ENCODE data around the gene ABCF2.
A peak's percentile ranks its signal among the peaks of the same experiment; 100 is the strongest.

Gene ABCF2

GRCh38 chr7:151225948-151226510 lies 976 bp downstream of the ABCF2 start:
- no peak for DNase-seq (ENCODE audit: low spot score)

DNA sequence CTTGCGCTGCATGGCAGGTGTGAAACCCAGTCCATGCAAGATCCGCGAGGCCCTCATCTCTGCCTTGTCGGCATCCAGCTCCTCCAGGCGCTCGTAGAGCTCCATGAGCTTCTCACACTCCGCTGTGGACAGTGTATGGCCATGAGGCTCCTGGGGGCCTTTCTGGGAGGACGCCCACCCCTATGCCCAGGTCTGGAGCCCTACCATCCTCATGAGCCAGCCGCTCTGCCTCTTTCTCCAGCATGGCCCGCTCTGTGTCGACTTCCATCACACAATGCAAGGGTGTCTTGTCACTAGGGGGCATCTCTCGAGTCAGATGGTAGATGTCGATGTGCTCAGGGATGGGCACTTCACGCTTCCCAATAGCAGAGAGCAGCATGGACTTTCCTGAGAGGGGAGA lies 3.3 kb downstream of the ABCF2 start:
- DNase-seq (ENCODE audit: low spot score), result no peak

- no peak for DNase-seq (ENCODE audit: low spot score)
Observed at GRCh38 chr7:151218170-151218569, 8.8 kb downstream of the ABCF2 start.

DNA sequence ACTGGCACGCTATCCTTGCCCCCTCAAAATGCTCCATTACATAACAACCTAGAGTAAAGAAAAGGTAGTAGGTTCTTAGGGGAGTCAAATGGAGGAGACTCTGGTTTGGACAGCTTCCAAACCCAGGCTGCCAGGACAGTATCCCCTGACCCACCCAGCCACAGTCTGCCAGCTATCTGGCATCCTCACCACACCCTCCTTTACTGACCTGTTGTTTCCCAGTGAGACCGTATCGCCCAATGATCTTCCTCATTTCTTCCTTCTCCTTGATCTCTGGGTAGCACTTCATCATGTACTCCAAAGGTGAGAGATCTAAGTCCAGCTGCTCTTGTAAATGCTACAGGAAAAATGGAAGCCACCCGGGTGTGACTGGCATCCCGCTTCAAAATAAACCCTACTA lies 11.6 kb downstream of the ABCF2 start:
- DNase-seq (ENCODE audit: low spot score), result no peak

GRCh38 chr7:151213826-151214225 lies 13.2 kb downstream of the ABCF2 start:
- DNase-seq (ENCODE audit: low spot score), result no peak

DNA sequence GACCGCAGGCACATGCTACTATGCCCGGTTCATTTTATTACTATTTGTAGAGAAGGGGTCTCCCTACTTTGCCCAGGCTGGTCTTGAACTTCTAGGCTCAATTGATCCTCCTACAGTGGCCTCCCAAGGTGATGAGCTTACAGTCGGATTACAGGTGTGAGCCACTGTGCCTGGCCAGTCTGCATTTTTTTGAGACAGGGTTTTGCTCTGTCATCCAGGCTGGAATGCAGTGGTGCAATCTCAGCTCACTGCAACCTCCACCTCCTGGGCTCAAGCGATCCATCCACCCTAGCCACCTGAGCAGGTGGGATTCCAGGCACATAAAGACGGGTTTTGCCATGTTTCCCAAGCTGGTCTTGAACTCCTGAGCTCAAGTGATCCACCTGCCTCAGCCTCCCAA lies 14.4 kb downstream of the ABCF2 start:
- no peak for DNase-seq (ENCODE audit: low spot score)

- no peak for DNase-seq (ENCODE audit: low spot score)
Observed at GRCh38 chr7:151211155-151211772, 15.7 kb downstream of the ABCF2 start.

DNA sequence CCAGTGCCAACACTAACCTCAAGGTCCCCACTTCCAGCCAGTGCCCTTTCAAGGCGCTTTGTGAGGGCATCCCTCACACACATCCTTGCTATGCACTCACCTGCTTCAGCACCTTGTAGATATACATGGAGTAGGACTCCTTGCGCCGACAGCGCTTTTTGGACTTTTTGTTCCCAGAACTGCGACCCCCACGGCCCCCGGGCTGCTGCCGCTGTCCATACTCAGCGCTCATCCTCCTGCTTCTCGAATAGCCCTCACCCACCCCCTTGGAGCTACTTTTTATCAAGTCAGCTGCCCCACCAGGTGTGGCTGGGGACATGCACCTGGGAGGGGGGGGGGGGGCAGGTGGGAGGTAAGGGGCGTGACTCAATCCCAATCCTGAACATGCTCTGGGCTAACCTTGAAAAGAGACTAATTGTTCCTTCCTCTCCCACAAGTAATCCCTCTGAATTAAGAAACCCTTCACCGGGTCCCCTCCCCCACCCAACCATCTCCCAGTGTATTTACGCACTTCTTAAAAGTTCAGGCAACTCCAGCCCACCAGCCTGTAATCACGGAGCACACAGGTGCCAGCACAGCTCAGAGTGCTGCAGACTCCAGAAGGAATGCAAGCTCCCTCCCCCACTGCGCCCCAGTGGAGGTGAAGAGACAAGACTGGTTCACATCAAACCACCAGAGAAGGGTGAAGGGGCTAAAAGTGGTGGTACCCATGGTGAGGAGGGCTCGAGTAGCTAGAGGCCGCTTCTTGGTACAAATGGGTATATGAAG lies 16.7 kb downstream of the ABCF2 start, which contains the start of gene H2BK1:
H2BK1 (minus strand) TSS at position 402 of the 768 bp plus-strand sequence; CDS start at position 232, 170 bp downstream.
- no peak for DNase-seq (ENCODE audit: low spot score)

DNA sequence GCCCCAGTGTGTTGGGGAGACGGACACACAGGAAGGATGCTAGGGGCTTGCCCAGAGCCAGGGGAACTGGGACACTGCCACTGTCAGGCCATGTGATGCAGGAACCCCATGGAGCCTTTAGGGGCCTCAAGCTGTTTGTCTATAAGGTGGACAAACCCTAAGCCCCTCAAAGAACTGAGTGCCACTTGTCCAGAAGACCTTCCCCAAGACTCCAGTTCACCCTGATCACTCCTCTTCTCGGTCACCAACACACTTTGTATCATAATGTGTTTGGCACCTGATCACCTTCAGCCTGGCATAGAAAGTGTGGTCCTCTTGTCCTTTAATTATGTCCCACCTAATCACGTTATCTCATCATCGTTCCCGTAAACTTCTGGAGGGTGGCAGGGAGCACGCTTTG lies 17.4 kb downstream of the ABCF2 start:
- DNase-seq (ENCODE audit: low spot score), result no peak

DNA sequence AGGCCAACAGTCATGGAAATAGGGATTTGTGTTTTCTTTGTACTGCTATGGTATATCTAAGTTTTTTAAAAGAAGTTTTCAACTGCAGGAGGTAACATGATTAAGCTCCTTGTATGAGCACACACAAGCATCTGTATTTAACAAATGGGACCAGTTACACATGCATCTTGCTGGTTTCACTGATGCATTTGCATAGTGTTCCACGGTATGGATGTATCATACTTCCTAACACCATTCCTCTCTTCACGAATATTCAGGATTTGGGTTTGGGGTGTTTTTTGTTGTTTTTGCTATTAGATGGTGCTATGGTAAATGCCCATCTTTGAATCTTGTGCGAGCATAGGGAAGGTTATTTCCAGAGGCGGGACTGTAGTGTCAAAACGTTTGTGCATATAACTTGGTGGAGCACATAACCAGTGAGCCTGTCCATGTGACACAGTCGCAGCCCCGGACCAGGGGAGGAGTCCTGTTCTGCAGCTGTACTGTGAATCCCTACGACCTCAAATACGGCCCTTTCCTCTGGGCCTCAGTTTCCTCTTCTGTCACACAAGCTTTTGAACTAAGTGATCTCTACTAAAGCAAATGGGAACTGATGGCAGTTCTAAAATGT lies 18.6 kb downstream of the ABCF2 start:
- DNase-seq (ENCODE audit: low spot score), result no peak

DNA sequence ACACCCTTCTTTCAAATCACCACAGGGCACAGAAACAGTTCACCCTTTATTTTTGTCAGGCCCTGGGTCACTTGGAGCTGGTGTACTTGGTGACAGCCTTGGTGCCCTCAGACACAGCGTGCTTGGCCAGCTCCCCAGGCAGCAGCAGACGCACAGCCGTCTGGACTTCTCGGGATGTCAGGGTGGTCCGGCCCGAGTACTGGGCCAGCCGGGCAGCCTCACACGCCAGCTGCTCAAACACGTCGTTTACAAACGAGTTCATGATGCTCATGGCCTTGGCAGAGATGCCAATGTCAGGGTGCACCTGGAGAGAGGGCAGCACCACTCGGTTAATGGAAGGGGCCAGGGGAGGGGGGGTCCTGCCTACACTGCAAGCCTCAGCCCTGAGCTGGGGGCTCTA lies 19.2 kb downstream of the ABCF2 start:
- no peak for DNase-seq (ENCODE audit: low spot score)

- no peak for DNase-seq (ENCODE audit: low spot score)
Observed at GRCh38 chr7:151207315-151207714, 19.7 kb downstream of the ABCF2 start.

DNA sequence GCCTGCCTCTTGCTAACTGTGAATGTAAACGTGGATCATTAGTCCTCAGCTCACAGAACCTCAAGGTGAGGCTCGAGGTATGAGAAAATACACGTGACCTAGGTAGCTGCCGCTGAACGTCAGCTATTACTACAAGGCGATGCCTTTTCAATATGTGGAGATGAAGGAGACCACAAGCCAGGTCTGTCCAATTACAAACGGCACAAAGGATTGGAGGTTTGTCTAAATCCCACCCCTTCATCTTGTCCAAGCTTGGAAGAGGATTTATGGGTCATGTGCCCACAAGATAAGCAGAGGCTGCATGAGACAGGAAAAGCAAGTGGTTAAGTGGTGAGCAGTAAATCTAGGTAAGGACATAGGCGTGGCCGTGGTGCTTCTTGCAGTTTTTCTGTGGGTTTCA lies 20.1 kb downstream of the ABCF2 start:
- no peak for DNase-seq (ENCODE audit: low spot score)

- peak; percentile 14 for DNase-seq (ENCODE audit: low spot score)
Observed at GRCh38 chr7:151205730-151206129, 21.3 kb downstream of the ABCF2 start.

- DNase-seq (ENCODE audit: low spot score), result peak; percentile 12
Observed at GRCh38 chr7:151204383-151205032, 22.5 kb downstream of the ABCF2 start.

GRCh38 chr7:151202836-151203235 lies 24.2 kb downstream of the ABCF2 start:
- DNase-seq (ENCODE audit: low spot score), result peak; percentile 5

GRCh38 chr7:151201751-151202150 lies 25.3 kb downstream of the ABCF2 start:
- peak; percentile 8 for DNase-seq (ENCODE audit: low spot score)

DNA sequence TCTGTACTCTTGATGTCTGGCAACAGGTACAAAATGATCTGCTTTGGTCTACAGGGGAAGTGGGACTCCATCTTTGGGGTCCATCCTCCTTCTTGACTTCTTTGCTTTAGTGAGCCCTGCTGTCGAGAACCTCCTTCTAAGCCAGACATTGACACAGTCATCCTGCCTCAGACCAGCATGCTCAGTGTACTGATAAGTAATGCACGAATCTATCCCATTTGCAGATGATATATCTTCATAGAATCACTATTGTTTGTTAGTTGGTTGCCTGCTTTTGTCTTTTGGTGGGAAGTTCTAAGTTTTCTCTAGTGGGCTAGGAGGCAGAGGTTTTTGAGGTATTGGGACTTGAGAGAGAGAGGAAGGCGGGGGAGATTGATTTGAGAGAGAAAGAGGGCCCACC lies 25.7 kb downstream of the ABCF2 start:
- DNase-seq (ENCODE audit: low spot score), result no peak

GRCh38 chr7:151198945-151199848 lies 27.8 kb downstream of the ABCF2 start:
- DNase-seq (ENCODE audit: low spot score), result no peak

DNA sequence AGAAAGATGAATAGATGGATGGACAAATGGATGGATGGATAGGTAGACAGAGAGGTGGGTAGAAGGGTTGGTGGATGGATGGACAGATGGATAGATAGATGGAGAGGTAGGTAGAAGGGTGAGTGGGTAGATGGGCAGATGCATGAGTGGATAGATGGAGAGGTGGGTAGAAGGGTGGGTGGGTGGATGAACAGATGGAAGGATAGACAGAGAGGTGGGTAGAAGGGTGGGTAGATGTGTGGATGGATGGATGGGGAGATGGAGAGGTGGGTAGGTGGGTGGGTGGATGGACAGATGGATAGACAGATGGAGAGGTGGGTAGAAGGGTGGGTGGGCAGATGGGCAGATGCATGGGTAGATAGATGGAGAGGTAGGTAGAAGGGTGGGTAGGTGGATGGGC lies 29.1 kb downstream of the ABCF2 start:
- DNase-seq (ENCODE audit: low spot score), result no peak
